ENCODE results near the gene OXLD1. TPM values are rescaled to one million over a fixed set of nuclear protein-coding genes. Genes with fewer than 3 reads are reported as not detected.
A peak's percentile ranks its signal among the peaks of the same experiment; 100 is the strongest.

The OXLD1 gene
- polyA plus RNA-seq, 1 donor, result 12.7 TPM

DNA sequence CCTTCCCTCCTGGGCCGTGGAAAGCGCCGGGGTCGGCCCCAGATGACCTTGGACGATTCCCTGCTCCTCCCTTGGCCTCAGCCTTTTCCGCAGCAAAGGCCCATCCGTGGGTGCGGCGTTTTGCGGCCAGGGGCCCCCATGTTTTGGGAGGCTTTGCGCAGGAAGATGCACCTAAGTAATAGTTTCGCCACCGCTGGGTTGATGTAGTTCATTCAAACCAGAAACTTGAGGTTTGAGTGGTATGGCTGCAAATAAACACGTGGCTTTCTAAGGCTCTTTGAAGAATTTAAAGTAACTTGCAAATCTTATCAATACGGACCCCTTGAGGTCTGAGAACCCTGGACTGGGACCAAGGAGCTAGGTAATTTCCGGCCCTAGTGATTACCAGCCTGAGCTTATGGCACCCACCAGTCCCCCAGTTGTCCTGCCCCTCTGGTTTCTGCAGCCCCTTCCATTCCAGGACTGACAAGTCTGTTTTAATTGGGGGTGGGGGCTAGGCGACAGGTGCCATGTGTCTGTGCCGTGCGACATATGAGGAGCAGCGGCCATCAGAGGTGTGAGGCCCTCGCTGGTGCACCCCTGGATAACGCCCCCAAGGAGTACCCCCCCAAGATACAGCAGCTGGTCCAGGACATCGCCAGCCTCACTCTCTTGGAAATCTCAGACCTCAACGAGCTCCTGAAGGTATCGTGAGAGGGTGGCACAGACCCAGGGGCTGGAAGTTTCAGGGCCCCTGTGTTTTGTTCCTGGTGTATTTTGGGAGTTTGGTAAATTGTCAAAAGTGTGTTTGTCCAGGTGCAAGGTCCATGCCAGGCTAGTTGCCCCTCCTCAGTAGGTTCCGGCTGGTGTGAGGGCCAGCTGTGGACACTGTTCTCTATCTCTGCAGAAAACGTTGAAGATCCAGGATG lies 37.6 kb upstream of the OXLD1 start:
- no peak for DNase-seq

DNA sequence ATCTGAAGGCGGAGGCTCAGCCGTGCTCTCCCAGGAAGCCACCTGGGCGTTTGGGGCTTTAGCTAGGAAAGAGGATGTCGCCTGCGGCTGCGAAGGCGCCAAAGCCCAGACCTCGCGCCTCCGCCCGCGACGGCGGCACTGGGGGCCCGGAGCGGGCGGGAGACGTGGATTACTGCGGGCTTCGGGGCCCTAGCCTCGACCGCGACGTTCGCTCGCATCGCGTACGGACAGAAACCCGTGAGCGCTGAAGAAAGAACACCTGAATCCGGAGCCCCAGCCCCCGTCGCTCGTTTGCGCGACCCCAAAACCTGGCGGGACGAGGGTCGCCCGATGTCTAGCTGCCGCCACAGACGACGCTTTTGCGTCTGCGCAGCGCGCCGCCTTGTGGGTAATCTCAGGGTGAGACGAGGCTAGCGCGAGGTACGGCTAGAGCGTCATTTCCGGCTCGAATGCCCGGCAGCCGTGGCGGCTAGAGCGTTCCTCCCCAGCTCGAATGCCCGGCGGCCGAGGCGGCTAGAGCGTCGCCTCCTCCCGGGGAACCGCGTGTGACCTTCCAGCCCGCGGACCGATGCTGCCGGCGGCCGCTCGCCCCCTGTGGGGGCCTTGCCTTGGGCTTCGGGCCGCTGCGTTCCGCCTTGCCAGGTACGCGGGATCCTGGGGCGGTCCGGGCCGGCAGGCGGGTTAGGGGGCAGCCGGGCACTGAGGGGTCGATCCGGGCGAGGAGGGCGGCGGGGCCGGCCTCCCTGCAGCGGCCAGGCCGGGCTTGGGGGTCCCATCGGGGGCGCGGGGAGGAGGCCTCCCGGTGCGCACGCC lies 36.7 kb upstream of the OXLD1 start, which contains the start of gene MRPL12:
MRPL12 (plus strand) TSS at position 434 of the 813 bp plus-strand sequence; CDS start at position 569, 135 bp downstream.
- peak; percentile 91 for DNase-seq

DNA sequence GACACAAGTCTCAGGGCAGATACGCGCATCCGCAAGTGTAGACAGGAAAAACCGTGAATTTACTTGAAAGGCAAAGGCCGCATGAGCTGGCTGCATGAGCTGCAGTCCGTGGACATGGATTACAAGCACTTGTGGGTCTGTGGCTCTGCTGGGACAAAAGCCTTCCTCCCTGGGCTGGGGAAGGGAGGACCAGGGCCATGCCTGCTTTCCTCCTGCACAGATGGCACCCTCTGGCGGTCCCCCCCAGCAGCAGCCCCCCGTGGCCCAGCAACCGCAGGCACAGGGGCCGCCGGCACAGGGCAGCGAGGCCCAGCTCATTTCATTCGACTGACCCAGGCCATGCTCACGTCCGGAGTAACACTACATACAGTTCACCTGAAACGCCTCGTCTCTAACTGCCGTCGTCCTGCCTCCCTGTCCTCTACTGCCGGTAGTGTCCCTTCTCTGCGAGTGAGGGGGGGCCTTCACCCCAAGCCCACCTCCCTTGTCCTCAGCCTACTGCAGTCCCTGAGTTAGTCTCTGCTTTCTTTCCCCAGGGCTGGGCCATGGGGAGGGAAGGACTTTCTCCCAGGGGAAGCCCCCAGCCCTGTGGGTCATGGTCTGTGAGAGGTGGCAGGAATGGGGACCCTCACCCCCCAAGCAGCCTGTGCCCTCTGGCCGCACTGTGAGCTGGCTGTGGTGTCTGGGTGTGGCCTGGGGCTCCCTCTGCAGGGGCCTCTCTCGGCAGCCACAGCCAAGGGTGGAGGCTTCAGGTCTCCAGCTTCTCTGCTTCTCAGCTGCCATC lies 35.1 kb upstream of the OXLD1 start:
- no peak for DNase-seq

DNA sequence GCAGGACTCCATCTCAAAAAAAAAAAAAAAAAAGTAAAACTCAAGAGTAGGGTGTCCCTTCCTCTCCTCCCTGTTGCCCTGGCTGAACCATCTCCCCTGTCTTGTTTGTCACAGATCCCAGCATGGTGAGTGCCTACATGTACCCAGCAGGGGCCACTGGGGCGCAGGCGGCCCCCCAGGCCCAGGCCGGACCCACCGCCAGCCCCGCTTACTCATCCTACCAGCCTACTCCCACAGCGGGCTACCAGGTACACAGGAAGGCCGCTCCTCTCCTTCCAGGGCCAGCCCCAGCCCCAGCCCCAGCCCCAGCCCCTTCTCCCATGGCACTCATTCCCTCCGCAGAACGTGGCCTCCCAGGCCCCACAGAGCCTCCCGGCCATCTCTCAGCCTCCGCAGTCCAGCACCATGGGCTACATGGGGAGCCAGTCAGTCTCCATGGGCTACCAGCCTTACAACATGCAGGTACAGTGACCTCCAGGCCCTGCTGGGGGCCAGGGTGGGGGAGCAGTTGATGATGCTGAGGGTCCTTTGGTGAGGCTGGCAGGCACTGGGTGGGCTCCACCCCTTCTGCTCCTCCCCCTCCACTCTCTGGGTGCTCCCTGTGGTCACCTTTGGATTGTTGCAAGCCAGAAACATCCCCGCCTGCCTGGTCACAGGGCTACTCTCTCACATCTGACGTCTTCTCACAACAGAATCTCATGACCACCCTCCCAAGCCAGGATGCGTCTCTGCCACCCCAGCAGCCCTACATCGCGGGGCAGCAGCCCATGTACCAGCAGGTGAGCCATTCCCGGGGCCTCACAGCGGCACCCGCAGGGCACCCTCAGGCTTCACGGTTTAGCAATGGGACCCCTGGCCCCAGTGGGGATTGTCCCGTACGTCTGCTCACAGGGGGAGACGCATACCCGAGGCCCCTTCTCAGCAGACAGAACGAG lies 34.2 kb upstream of the OXLD1 start:
- DNase-seq, result no peak

DNA sequence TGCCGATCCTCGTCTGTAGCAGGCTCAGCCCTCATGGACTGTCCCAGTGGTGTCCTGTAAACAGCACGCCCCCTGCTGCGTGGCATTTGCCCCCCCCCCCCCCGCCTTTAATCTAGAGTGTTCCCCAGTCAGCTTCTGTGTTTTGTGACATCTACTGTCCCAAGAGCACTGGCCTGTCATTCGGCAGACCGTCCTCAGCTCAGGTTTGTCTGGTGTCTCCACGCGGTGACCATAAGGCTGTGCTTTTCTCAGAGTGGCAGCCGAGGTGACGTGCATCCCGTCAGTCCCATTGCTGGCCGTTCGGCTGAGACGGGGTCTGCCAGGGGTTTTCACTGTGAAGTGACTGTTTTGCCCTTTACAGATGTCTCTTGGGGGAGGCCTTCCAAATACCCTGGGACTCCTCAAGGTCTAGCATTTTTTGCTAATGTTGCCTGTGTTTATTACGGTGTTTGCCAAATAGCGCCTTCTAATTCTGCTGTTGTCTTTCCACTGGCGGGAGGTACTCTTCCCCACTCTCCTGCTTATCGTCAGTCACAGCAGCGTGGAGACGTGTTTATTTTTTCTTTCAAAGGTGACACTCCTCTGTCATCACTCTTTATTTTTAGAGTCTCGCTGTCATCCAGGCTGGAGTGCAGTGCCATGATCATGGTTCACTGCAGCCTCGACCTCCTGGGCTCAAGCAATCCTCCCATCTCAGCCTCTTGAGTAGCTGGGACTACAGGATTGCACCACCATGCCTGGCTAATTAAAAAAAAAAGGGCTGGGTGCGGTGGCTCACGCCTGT lies 31.0 kb upstream of the OXLD1 start:
- no peak for DNase-seq

DNA sequence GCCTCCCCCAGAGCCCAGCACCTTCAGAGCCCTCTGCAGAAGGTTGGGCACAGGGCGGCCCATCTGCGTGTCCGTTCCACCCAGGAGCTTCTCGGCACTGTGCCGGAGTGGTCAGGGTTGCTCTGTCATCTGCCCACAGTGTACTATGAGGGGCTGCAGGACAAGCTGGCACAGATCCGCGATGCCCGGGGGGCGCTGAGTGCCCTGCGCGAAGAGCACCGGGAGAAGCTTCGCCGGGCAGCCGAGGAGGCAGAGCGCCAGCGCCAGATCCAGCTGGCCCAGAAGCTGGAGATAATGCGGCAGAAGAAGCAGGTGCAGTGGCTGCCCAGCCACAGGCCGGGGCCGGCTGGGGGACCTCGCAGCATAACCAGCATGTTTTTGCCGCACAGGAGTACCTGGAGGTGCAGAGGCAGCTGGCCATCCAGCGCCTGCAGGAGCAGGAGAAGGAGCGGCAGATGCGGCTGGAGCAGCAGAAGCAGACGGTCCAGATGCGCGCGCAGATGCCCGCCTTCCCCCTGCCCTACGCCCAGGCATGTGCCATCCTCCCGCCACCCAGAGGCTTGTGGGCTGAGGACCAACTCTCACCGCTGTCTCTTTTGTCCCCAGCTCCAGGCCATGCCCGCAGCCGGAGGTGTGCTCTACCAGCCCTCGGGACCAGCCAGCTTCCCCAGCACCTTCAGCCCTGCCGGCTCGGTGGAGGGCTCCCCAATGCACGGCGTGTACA lies 30.0 kb upstream of the OXLD1 start:
- no peak for DNase-seq

DNA sequence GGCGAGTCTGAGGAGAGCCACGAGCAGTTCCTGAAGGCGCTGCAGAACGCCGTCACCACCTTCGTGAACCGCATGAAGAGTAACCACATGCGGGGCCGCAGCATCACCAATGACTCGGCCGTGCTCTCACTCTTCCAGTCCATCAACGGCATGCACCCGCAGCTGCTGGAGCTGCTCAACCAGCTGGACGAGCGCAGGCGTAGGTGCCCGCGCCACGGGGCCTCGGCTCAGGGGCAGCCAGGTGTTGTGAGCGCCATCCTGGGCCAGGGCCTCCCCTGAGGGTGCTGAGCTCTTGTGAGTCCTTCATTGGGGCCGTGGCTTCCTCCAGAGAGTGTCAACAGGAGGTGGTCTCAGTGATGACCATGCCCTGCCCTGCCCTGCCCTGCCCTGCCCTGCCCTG lies 29.4 kb upstream of the OXLD1 start:
- no peak for DNase-seq

DNA sequence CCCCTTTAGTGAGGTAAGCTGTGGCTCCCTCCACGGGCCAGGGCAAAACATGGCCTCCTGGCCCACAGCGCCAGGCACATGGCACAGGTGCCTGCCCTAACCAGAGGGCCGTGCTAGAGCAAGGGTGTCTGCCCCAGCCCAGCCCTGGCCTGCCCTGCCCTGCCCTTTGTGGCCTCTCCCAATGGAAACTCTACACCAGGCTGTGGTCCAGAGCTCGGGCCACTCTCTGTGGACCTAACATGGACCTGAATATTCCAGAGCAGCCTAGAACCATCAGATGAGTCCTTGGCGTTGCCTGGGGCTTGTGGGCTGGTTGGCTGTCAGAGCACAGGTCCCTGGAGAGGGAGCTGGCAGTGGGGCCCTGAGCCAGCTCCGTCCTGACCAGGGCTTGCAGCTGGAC lies 28.8 kb upstream of the OXLD1 start:
- no peak for DNase-seq

DNA sequence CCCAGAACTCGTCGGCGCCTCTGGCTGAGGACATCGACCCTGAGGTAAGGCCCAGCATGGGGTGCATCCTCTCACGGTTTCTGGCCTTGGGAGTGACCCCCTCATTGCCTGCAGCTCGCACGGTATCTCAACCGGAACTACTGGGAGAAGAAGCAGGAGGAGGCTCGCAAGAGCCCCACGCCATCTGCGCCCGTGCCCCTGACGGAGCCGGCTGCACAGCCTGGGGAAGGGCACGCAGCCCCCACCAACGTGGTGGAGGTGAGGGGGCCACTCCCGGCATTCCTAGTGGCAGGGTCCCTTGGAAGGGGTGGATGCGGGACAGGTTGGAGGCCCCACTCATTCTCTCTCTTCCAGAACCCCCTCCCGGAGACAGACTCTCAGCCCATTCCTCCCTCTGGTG lies 28.4 kb upstream of the OXLD1 start:
- DNase-seq, result no peak

DNA sequence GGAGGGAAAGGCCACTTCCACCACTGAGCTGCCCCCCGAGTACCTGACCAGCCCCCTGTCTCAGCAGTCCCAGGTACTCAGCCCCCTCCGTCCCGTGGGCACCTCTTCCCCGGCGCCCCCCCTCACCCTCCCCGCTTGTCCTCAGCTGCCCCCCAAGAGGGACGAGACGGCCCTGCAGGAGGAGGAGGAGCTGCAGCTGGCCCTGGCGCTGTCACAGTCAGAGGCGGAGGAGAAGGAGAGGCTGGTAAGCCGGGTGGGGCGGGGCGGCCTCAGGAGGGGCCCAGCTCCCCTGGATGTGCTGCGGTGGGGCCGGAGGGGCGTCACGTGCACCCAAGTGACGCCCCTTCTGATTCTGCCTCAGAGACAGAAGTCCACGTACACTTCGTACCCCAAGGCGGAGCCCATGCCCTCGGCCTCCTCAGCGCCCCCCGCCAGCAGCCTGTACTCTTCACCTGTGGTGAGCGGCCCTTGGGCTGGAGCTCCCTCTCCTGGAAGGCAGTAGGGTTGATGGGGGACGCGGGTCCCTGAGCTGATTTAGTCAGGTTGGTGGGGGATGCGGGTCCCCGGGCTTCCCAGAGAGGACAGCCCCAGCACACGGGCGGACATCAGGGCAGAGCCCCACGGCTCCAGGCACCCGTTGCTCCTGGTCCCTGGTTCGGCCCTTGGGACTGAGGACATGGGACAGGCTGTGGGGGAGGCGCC lies 27.3 kb upstream of the OXLD1 start:
- DNase-seq, result no peak

DNA sequence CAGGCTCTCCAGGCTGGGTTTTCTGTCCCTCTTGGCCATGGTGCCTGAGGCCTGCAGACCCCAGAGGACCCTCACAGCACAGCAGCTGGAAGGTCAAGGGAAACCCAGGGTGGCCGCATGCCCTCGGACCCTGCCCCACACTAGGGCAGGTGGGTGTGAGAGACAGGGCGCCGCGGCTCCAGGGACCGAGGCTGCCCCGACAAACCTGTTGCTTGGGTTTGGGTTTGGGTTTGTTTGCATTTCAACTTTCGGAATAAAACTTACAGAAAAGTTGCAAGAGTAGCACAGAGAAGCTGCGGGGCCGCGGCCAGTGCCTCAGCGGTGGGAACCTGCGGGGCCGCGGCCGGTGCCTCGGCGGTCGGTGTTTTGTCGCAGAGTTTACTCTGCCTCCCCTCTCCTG lies 25.2 kb upstream of the OXLD1 start:
- DNase-seq, result no peak

DNA sequence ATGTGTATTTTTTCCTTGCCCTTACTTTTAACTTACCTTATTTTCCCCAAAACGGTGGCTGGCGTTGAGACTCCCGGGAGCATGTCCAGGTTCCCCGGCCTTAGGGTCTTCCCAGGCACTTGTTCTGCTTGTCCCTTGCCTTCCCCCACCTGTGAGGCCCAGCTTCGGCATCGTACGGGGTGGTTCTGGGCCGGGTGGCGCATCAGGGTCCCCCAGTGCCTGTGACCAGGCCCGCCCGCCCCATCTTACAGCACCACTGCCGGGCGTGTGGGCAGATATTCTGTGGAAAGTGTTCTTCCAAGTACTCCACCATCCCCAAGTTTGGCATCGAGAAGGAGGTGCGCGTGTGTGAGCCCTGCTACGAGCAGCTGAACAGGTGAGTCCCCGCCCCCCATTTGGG lies 24.8 kb upstream of the OXLD1 start:
- no peak for DNase-seq

DNA sequence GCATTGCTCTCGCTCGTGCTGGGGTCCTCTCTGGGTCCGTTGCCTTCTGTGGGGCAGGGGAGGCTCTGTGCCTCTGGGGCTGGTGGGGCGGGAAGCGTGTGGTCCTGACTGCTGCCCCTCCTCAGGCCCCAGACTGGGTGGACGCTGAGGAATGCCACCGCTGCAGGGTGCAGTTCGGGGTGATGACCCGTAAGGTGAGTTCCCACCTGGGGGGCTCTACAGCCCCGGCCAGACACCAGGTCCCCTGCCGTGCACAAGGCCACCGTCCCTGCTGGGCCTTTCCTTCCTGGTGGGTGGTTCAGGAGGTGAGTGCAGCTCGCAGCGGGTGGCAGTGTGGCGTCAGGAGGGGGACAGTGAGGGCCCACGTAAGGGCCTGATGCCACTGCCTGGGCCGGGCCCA lies 24.1 kb upstream of the OXLD1 start:
- no peak for DNase-seq

DNA sequence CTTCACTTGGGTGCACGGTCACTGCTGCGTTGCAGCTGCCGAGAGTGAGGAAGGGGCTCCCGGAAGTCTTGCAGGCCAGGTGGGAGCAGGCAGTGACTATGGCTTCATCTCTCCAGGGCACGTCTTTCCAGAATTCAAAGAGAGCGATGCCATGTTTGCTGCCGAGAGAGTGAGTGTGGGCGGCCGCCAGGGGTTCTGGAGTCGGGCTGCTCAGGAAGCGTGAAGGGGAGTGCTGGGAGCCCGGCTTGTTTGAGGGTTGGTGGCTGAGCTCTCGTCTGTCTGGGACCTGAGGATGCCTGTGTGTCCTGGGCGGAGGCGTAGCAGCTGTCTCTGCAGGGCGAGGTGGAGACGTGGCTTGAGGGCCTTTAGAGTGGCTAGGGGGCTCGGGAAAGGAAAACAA lies 23.7 kb upstream of the OXLD1 start:
- no peak for DNase-seq

DNA sequence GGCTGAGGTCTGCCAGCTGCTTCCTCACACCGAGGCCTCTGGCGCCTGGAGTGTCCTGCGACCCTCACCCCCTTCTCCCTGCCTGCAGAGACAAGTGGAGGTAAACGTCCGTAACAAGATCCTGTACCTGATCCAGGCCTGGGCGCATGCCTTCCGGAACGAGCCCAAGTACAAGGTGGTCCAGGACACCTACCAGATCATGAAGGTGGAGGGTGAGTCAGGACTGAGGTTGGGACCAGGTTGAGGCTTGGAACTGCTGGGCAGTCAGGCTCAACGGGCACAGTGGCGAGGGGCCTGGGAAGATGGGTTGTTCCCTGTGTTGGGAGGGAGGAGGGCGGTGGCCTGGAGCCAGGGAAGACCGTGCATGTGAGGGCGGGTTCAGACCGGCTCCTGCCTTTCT lies 22.2 kb upstream of the OXLD1 start:
- no peak for DNase-seq

DNA sequence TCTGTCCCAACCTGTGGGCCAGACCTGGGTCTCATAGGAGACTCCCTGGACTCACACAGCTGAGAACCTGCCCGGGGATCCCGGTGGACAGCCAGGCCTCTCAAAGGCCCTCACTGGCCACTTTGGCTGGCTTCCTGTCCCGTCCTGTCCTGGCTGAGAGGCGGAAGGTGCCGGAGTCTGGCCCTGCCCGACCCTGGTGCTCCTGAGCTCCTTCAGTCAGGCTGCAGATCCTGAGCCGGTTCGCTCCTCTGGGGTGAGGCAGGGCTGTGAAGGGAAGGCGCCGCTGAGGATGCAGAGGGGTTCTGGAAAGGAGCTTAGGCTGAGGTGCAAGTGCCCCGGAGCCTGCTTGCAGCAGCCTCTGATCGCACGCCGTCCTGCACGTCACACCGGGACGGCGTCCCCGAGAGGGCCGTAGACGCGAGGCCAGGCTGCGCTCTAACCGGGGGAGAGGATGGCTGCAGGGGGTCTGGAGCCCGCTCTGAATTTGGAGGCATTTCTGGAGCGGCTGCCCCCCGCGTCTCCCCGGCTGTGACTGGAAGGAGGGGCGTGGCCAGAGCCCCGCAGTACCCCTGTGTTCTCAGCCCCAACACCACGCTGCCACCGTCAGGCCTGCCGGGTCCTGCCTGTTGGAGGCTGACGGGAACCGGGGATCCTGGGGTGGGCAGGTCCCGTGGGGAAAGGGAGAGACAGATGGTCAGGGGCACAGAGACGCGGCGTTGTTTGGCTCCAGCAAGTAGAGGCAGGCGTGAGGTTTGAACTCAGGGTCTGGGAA lies 21.6 kb upstream of the OXLD1 start:
- DNase-seq, result no peak

DNA sequence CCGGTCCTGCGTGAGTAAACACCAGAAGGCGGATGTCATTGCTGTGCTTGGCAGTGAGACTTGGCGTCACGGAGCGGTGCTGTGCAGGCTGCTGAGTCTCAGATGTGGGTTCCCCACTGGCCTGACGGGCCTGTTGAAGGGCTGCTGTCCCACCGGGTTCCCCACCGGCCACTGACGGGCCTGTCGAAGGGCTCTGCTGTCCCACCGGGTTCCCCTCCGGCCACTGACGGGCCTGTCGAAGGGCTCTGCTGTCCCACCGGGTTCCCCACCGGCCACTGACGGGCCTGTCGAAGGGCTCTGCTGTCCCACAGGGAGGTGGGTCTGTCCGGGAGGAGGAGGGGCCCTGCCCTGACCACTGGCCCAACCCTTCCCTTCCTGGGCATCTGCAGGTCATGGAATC lies 20.2 kb upstream of the OXLD1 start:
- no peak for DNase-seq

DNA sequence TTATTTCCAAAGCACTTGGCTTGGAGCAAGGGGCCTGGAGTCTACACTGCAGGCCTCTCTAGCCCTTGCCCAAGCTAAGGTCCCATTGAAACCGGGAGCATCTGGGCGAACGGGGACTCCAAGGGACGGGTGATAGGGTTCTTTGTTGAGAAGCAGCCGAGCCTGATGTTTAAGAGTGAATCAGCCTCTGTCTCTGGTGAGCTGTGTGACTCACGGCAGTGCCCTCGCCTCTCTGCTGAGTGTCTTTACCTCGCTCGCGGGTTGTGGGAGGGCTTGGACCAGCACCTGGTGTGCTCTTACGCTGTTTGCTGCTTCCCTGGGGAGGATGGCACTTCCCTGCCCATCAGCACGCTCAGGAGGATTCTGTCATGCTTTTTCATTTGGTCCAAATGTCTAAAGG lies 18.7 kb upstream of the OXLD1 start:
- no peak for DNase-seq
